HepG2 (cell line): Measurements from ENCODE around the gene CHST11. TPM values are rescaled to one million over a fixed set of nuclear protein-coding genes. Genes with fewer than 3 reads are reported as not detected.

ENCODE experiments used
- ATAC-seq: fragments of 200-7000 bp; cut with Tn5 transposase; 3 replicates; pipeline ENCODE4 v1.9.1; 2020; ENCODE audit warnings: mild to moderate bottlenecking, moderate library complexity
- BruUV-seq: library from RNA; stranded (reverse); fragments of 400-500 nt; replicated peaks from 2 replicates; lab custom pipeline; 2021; lab: Mats Ljungman, UMichigan
- CTCF ChIA-PET: fragments of 300-600 bp; formaldehyde crosslinking; extraction: SDS; loops from one replicate; lab custom pipeline; 2021; ENCODE audit warnings: low total read pairs, inconsistent platforms, low intra/inter-chr PET ratio; lab: Yijun Ruan, JAX
- POLR2A ChIA-PET: fragments of 350-600 bp; sonication (Branson Sonifier 250); formaldehyde crosslinking; loops from one replicate; lab custom pipeline; 2020; ENCODE audit warnings: antibody characterized with exemption, inconsistent platforms; lab: Yijun Ruan, JAX
- DNase-seq: peaks from one replicate; pipeline ENCODE4 v3.0.0-alpha.2; 2015; ENCODE audit warnings: low spot score
- FAIRE-seq: peaks from 3 replicates; lab custom pipeline; 2011; peaks lifted over from hg19 to GRCh38; lab: Jason Lieb, UNC
- H2AFZ ChIP-seq: one replicate; pipeline ENCODE4 v1.6.1; 2011; ENCODE audit warnings: low read length, inconsistent platforms
- H3K27ac ChIP-seq: fragments of 300-600 bp; 3 replicates; pipeline ENCODE4 v1.8.0; 2011; ENCODE audit warnings: mixed run types, mild to moderate bottlenecking, mixed read lengths, low read length, inconsistent platforms; ENCODE audit not compliant: insufficient read depth; ENCODE audit errors: extremely low read length
- H3K27me3 ChIP-seq, 2 experiments: fragments of 200-600 bp in 1 of 2; 2 replicates in 1 of 2; 3 replicates in 1 of 2; pipeline versions ENCODE4 v1.6.0 to v1.8.0; 2011; ENCODE audit warnings: low read length in 2 of 2, mild to moderate bottlenecking in 2 of 2, moderate library complexity in 2 of 2, inconsistent platforms in 1 of 2; ENCODE audit not compliant: insufficient read depth in 2 of 2, control insufficient read depth in 1 of 2
- H3K36me3 ChIP-seq, 2 experiments: fragments of 200-600 bp in 1 of 2; replicated peaks in 1 of 2; 2 replicates in 1 of 2; 3 replicates in 1 of 2; pipeline versions ENCODE4 v1.5.1 to v1.8.0; 2011; ENCODE audit warnings: low read length in 2 of 2, inconsistent platforms in 1 of 2; ENCODE audit not compliant: insufficient read depth in 2 of 2, control insufficient read depth in 1 of 2
- H3K4me1 ChIP-seq: 2 replicates; pipeline ENCODE4 v1.5.1; 2012; ENCODE audit warnings: low read length, inconsistent platforms; ENCODE audit not compliant: insufficient read depth
- H3K4me2 ChIP-seq: 2 replicates; pipeline ENCODE4 v1.6.0; 2011; ENCODE audit warnings: low read depth, low read length, inconsistent platforms
- H3K4me3 ChIP-seq, 3 experiments: fragments of 200-600 bp in 1 of 3; sonication (generic), shearing (Covaris generic) in 1 of 3; replicated peaks in 1 of 3; 2 replicates each; pipeline ENCODE4 v1.5.1; 2011 to 2016; ENCODE audit warnings: low read length in 3 of 3, inconsistent platforms in 2 of 3, low read depth in 2 of 3, mild to moderate bottlenecking in 2 of 3, control low read depth in 1 of 3, mixed read lengths in 1 of 3; ENCODE audit not compliant: insufficient read depth in 1 of 3
- H3K79me2 ChIP-seq: one replicate; pipeline ENCODE4 v1.6.1; 2011; ENCODE audit warnings: low read length, inconsistent platforms; ENCODE audit not compliant: insufficient read depth
- H3K9ac ChIP-seq: 2 replicates; pipeline ENCODE4 v1.6.0; 2011; ENCODE audit warnings: mild to moderate bottlenecking, low read depth, low read length, inconsistent platforms; ENCODE audit not compliant: insufficient read depth
- H3K9me3 ChIP-seq: 2 replicates; pipeline ENCODE4 v1.5.1; 2012; ENCODE audit warnings: mild to moderate bottlenecking, low read length
- H4K20me1 ChIP-seq: 2 replicates; pipeline ENCODE4 v1.6.0; 2011; ENCODE audit warnings: inconsistent platforms, mild to moderate bottlenecking, low read length, moderate library complexity; ENCODE audit not compliant: insufficient read depth
- CENPX ChIP-seq: sonication (generic); formaldehyde crosslinking; IDR thresholded peaks from 2 replicates; pipeline ENCODE4 v1.9.0; 2021; ENCODE audit warnings: mild to moderate bottlenecking, missing genetic modification reagents, moderate library complexity
- DMAP1 ChIP-seq: IDR thresholded peaks from 2 replicates; pipeline ENCODE4 v1.6.1; 2016
- EHMT2 ChIP-seq: fragments of 200-600 bp; sonication (generic); IDR thresholded peaks from 2 replicates; pipeline ENCODE4 v1.7.0; 2017; ENCODE audit warnings: antibody characterized with exemption, low read depth, low read length, borderline replicate concordance
- GATAD2A ChIP-seq: IDR thresholded peaks from 2 replicates; pipeline ENCODE4 v1.6.1; 2016
- GPN1 ChIP-seq: sonication (generic); formaldehyde crosslinking; IDR thresholded peaks from 2 replicates; pipeline ENCODE4 v1.5.1; 2020; ENCODE audit warnings: missing genetic modification reagents, borderline replicate concordance
- MLXIP ChIP-seq: sonication (generic); formaldehyde crosslinking; IDR thresholded peaks from 2 replicates; pipeline ENCODE4 v1.9.0; 2021; ENCODE audit warnings: missing genetic modification reagents, borderline replicate concordance
- MZF1 ChIP-seq: sonication (generic); formaldehyde crosslinking; IDR thresholded peaks from 2 replicates; pipeline ENCODE4 v1.8.1; 2023; ENCODE audit warnings: mild to moderate bottlenecking, missing genetic modification reagents, borderline replicate concordance
- NR2F1 ChIP-seq, 2 experiments: fragments of 450-650 bp in 1 of 2; formaldehyde crosslinking in 1 of 2; IDR thresholded peaks; 2 replicates each; pipeline versions ENCODE4 v1.5.0 to v1.6.1; 2016 to 2020; ENCODE audit warnings: mild to moderate bottlenecking in 1 of 2, missing compliant biosample characterization in 1 of 2, missing genetic modification reagents in 1 of 2, moderate library complexity in 1 of 2
- SKI ChIP-seq: fragments of 450-650 bp; IDR thresholded peaks from one replicate; pipeline ENCODE4 v1.6.1; 2018; ENCODE audit warnings: mild to moderate bottlenecking; ENCODE audit not compliant: partially characterized antibody
- SRSF4 ChIP-seq: fragments of 200-400 bp; formaldehyde crosslinking; IDR thresholded peaks from one replicate; pipeline ENCODE4 v1.6.1; 2018; ENCODE audit warnings: mild to moderate bottlenecking, low read depth, low read length, moderate library complexity; ENCODE audit not compliant: poor library complexity, severe bottlenecking
- ZMYM3 ChIP-seq: sonication (generic); formaldehyde crosslinking; IDR thresholded peaks from 2 replicates; pipeline ENCODE4 v1.5.1; 2020; ENCODE audit warnings: mild to moderate bottlenecking, missing genetic modification reagents
- ZNF275 ChIP-seq: sonication (generic); formaldehyde crosslinking; IDR thresholded peaks from 2 replicates; pipeline ENCODE4 v1.8.0; 2022; ENCODE audit warnings: missing genetic modification reagents, mild to moderate bottlenecking, inconsistent platforms, borderline replicate concordance
- ZNF34 ChIP-seq: sonication (generic); formaldehyde crosslinking; IDR thresholded peaks from 2 replicates; pipeline ENCODE4 v1.4.0; 2020; ENCODE audit warnings: mild to moderate bottlenecking, missing genetic modification reagents, borderline replicate concordance
- ZNF549 ChIP-seq: sonication (generic); formaldehyde crosslinking; IDR thresholded peaks from 2 replicates; pipeline ENCODE4 v1.5.0; 2020; ENCODE audit warnings: missing genetic modification reagents
- ZSCAN20 ChIP-seq: sonication (generic); formaldehyde crosslinking; IDR thresholded peaks from 2 replicates; pipeline ENCODE4 v1.4.0; 2020; ENCODE audit warnings: missing genetic modification reagents, mild to moderate bottlenecking, borderline replicate concordance
- WGBS: methylation state at CpG from one replicate; pipeline ENCODE4 v1.1.6; 2017; ENCODE audit warnings: low lambda C conversion rate; 5-methylcytosine and 5-hydroxymethylcytosine counted together
- in situ Hi-C: cut with HindIII; loops from 2 replicates; pipeline ENCODE4 v1.10.0; 2017; ENCODE audit warnings: low pct_unique_long_range_greater_than_20kb; ENCODE audit not compliant: extremely low pct_ligation_motif_present
- intact Hi-C: fragments of 100-400 bp; cut with micrococcal nuclease; formaldehyde crosslinking; loops from one replicate; pipeline ENCODE4 v1.10.0; 2022; ENCODE audit not compliant: unreplicated experiment
- polyA plus RNA-seq, 8 experiments: library from polyadenylated mRNA; depleted of rRNA in 3 of 8; stranded (reverse) in 7 of 8; unstranded in 1 of 8; fragments of >200 nt; fragmentation: Illumina TruSeq in 4 of 8; extraction: Trizol in 4 of 8; gene quantifications; 2 replicates each; pipeline versions ENCODE4 v1.2.1 to v1.2.3, GENCODE V29; 2011 to 2016; ENCODE audit warnings: low read depth in 4 of 8, missing spikeins in 1 of 8, mixed read lengths in 1 of 8; ENCODE audit not compliant: insufficient read depth in 1 of 8
- total RNA-seq, 5 experiments: library from RNA; depleted of rRNA; stranded (reverse); fragments of >200 nt; fragmentation: Illumina TruSeq; extraction: Trizol; gene quantifications; 2 replicates each; pipeline ENCODE4 v1.2.3, GENCODE V29; 2016; ENCODE audit warnings: low read depth in 1 of 5

CHST11 gene
- total and polyA plus RNA-seq, 2 of the 13 experiments (the other 11 are each of a cell fraction or from before 2014, with no cell fraction given), result 0.15 TPM; not detected in 1

- H2AFZ ChIP-seq, result no peak overlapping the region
- ChIA-PET POLR2A (no interaction called here), CTCF (no interaction called here)
- no TSS peak for BruUV-seq
- H3K27ac ChIP-seq, result no peak overlapping the region
- in situ Hi-C loops (no loop called here), intact Hi-C loops (no loop called here)
- no peak overlapping the region for H3K4me3 ChIP-seq
- no peaks in the 10 kb centered on the region for H3K4me1 ChIP-seq
- no peaks in the 10 kb centered on the region for H3K9me3 ChIP-seq
- TF ChIP-seq MLXIP (CRISPR knock-in tag), result no peak
- peaks cover 2 to 23% of the 10 kb centered on the region in 2 experiments; a peak in 2 of 5 replicates for H3K27me3 ChIP-seq
- no peak for FAIRE-seq
- H3K79me2 ChIP-seq, result no peaks in the 10 kb centered on the region
- DNase-seq, result no peak
- no peaks in the 10 kb centered on the region for H3K36me3 ChIP-seq
- no peaks in the 10 kb centered on the region for H4K20me1 ChIP-seq
- H3K4me2 ChIP-seq, result no peak overlapping the region
- 66% methylated on average over 4 of the region's 7 CpGs for WGBS
- no peak for ATAC-seq
- no peak overlapping the region for H3K9ac ChIP-seq
Observed at GRCh38 chr12:104737113-104737512, 280.4 kb downstream of the CHST11 start.

- in situ Hi-C loops (no loop called here), intact Hi-C loops (no loop called here)
- ATAC-seq (no peak), FAIRE-seq (no peak), DNase-seq (no peak)
- no peak overlapping the region for H3K27ac ChIP-seq
- ChIA-PET POLR2A (no interaction called here), CTCF (no interaction called here)
- H3K79me2 ChIP-seq, result no peaks in the 10 kb centered on the region
- no TSS peak for BruUV-seq
- 59% methylated on average over 12 of the region's 13 CpGs for WGBS
- no peaks in the 10 kb centered on the region for H4K20me1 ChIP-seq
- no peaks in the 10 kb centered on the region for H3K4me1 ChIP-seq
- no peak overlapping the region for H3K9ac ChIP-seq
- peaks cover 4 to 26% of the 10 kb centered on the region in 2 experiments; a peak in 2 of 5 replicates for H3K27me3 ChIP-seq
- H3K9me3 ChIP-seq, result no peaks in the 10 kb centered on the region
- no peak overlapping the region for H3K4me3 ChIP-seq
- H3K36me3 ChIP-seq, result no peaks in the 10 kb centered on the region
- H3K4me2 ChIP-seq, result no peak overlapping the region
- H2AFZ ChIP-seq, result no peak overlapping the region
- TF ChIP-seq SKI (no peak), MZF1 (CRISPR knock-in tag) (no peak), NR2F1 (CRISPR knock-in tag; IDR thresholded peaks at IDR 0.05) (no peak), GPN1 (CRISPR knock-in tag) (no peak), ZNF549 (CRISPR knock-in tag) (no peak), SRSF4 (no peak), ZNF34 (CRISPR knock-in tag) (no peak), ZMYM3 (CRISPR knock-in tag) (no peak), ZSCAN20 (no peak), DMAP1 (CRISPR knock-in tag) (no peak), GATAD2A (CRISPR knock-in tag) (no peak), CENPX (CRISPR knock-in tag) (no peak), EHMT2 (no peak), ZNF275 (CRISPR knock-in tag) (no peak)
Observed at GRCh38 chr12:104737791-104738301, 281.1 kb downstream of the CHST11 start.
